IMR-90 (cell line): Measurements from ENCODE around the gene CD6. TPM values are rescaled to one million over a fixed set of nuclear protein-coding genes. Genes with fewer than 3 reads are reported as not detected.

Experiments used
- ATAC-seq: fragments of 200-7000 bp; cut with Tn5 transposase; 2 replicates; pipeline ENCODE4 v1.9.1; 2020; ENCODE audit warnings: low read depth, mild to moderate bottlenecking, moderate library complexity
- BruUV-seq: library from RNA; stranded (reverse); fragments of 400-500 nt; replicated peaks from 2 replicates; lab custom pipeline; 2021; lab: Mats Ljungman, UMichigan
- CTCF ChIA-PET: fragments of 300-600 bp; formaldehyde crosslinking; extraction: SDS; loops from one replicate; lab custom pipeline; 2021; ENCODE audit warnings: antibody characterized with exemption; lab: Yijun Ruan, JAX
- POLR2A ChIA-PET: fragments of 300-600 bp; sonication (Branson Sonifier 250); formaldehyde crosslinking; loops from one replicate; lab custom pipeline; 2022; ENCODE audit warnings: antibody characterized with exemption; ENCODE audit not compliant: unreplicated experiment; lab: Charles Lee
- DNase-seq: peaks from one replicate; pipeline ENCODE4 v3.0.0; 2013
- H2AFZ ChIP-seq: replicated peaks from 2 replicates; pipeline ENCODE3; 2013; ENCODE audit warnings: low read length, mild to moderate bottlenecking; ENCODE audit not compliant: poor library complexity
- H2AK5ac ChIP-seq: 2 replicates; pipeline ENCODE4 v1.6.1; 2013; ENCODE audit warnings: low read depth, low read length, inconsistent platforms
- H2AK9ac ChIP-seq: replicated peaks from 2 replicates; pipeline ENCODE3; 2013; ENCODE audit warnings: mild to moderate bottlenecking, low read depth, low read length, moderate library complexity; ENCODE audit not compliant: poor library complexity
- H2BK120ac ChIP-seq: 2 replicates; pipeline ENCODE4 v1.6.1; 2013; ENCODE audit warnings: low read depth, low read length, inconsistent platforms
- H2BK15ac ChIP-seq: 3 replicates; pipeline ENCODE4 v1.6.1; 2013; ENCODE audit warnings: low read depth, low read length, inconsistent platforms
- H2BK20ac ChIP-seq: 2 replicates; pipeline ENCODE4 v1.6.1; 2013; ENCODE audit warnings: low read depth, mild to moderate bottlenecking, inconsistent platforms, low read length, moderate library complexity
- H2BK5ac ChIP-seq: 2 replicates; pipeline ENCODE4 v1.6.1; 2013; ENCODE audit warnings: mild to moderate bottlenecking, low read depth, low read length, inconsistent platforms; ENCODE audit not compliant: poor library complexity, severe bottlenecking
- H3K14ac ChIP-seq: replicated peaks from 2 replicates; pipeline ENCODE4 v1.6.1; 2013; ENCODE audit warnings: low read depth, low read length, inconsistent platforms
- H3K18ac ChIP-seq: 2 replicates; pipeline ENCODE4 v1.6.1; 2013; ENCODE audit warnings: low read depth, low read length, control low read depth
- H3K23ac ChIP-seq: 2 replicates; pipeline ENCODE4 v1.6.1; 2013; ENCODE audit warnings: low read depth, low read length, inconsistent platforms
- H3K27ac ChIP-seq: 2 replicates; pipeline ENCODE4 v1.5.1; 2013; ENCODE audit warnings: mild to moderate bottlenecking, control low read depth, low read length; ENCODE audit not compliant: insufficient read depth
- H3K27me3 ChIP-seq: 2 replicates; pipeline ENCODE4 v1.6.1; 2013; ENCODE audit warnings: low read length; ENCODE audit not compliant: control insufficient read depth, insufficient read depth
- H3K36me3 ChIP-seq: 2 replicates; pipeline ENCODE4 v1.6.1; 2013; ENCODE audit warnings: low read length, mixed read lengths; ENCODE audit not compliant: control insufficient read depth, insufficient read depth
- H3K4ac ChIP-seq: 2 replicates; pipeline ENCODE4 v1.6.1; 2013; ENCODE audit warnings: low read depth, low read length, inconsistent platforms
- H3K4me1 ChIP-seq: 2 replicates; pipeline ENCODE4 v1.6.1; 2013; ENCODE audit warnings: low read length, mixed read lengths; ENCODE audit not compliant: control insufficient read depth, insufficient read depth
- H3K4me2 ChIP-seq: 2 replicates; pipeline ENCODE4 v1.6.1; 2013; ENCODE audit warnings: low read depth, mild to moderate bottlenecking, control low read depth, low read length, moderate library complexity
- H3K4me3 ChIP-seq: 2 replicates; pipeline ENCODE4 v1.5.1; 2013; ENCODE audit warnings: low read depth, mild to moderate bottlenecking, control low read depth, low read length, moderate library complexity; ENCODE audit not compliant: insufficient read depth
- H3K56ac ChIP-seq: 2 replicates; pipeline ENCODE4 v1.6.1; 2013; ENCODE audit warnings: low read length, inconsistent platforms; ENCODE audit not compliant: insufficient read depth; ENCODE audit errors: extremely low read depth
- H3K79me1 ChIP-seq, 2 experiments: 2 replicates each; pipeline ENCODE4 v1.6.1; 2013; ENCODE audit warnings: low read length in 2 of 2, inconsistent platforms in 1 of 2, low read depth in 1 of 2
- H3K9ac ChIP-seq: 2 replicates; pipeline ENCODE4 v1.6.1; 2013; ENCODE audit warnings: low read depth, low read length, control low read depth
- H3K9me1 ChIP-seq: 2 replicates; pipeline ENCODE4 v1.6.1; 2013; ENCODE audit warnings: low read length, inconsistent platforms; ENCODE audit not compliant: insufficient read depth
- H3K9me3 ChIP-seq: 2 replicates; pipeline ENCODE4 v1.6.1; 2013; ENCODE audit warnings: low read length; ENCODE audit not compliant: control insufficient read depth, insufficient read depth
- H4K20me1 ChIP-seq: 2 replicates; pipeline ENCODE4 v1.6.1; 2013; ENCODE audit warnings: low read length, inconsistent platforms; ENCODE audit not compliant: insufficient read depth
- H4K5ac ChIP-seq: 2 replicates; pipeline ENCODE4 v1.6.1; 2013; ENCODE audit warnings: mild to moderate bottlenecking, low read depth, low read length, control low read depth
- H4K8ac ChIP-seq, 2 experiments: 2 replicates each; pipeline ENCODE4 v1.6.1; 2013; ENCODE audit warnings: low read depth in 2 of 2, low read length in 2 of 2, control low read depth in 1 of 2, inconsistent platforms in 1 of 2
- H4K91ac ChIP-seq: 2 replicates; pipeline ENCODE4 v1.6.1; 2013; ENCODE audit warnings: low read depth, low read length, inconsistent platforms; ENCODE audit not compliant: insufficient read depth
- CHD1 ChIP-seq: IDR thresholded peaks from 2 replicates; pipeline ENCODE4 v1.6.1; 2012; ENCODE audit warnings: low read depth, low read length, improper control_type of control experiment
- FOS ChIP-seq: fragments of 150-350 bp; IDR thresholded peaks from 2 replicates; pipeline ENCODE4 v1.6.1; 2016; ENCODE audit warnings: low read depth, low read length
- MAZ ChIP-seq: IDR thresholded peaks from 2 replicates; pipeline ENCODE4 v1.6.1; 2012; ENCODE audit warnings: low read depth, mild to moderate bottlenecking, low read length, improper control_type of control experiment, moderate library complexity, borderline replicate concordance
- MXI1 ChIP-seq: IDR thresholded peaks from 2 replicates; pipeline ENCODE4 v1.6.1; 2012; ENCODE audit warnings: low read depth, mild to moderate bottlenecking, low read length, moderate library complexity, borderline replicate concordance
- NFE2L2 ChIP-seq: fragments of 150-350 bp; IDR thresholded peaks from 2 replicates; pipeline ENCODE4 v1.6.1; 2016; ENCODE audit warnings: low read depth, mild to moderate bottlenecking, low read length
- POLR2A ChIP-seq: IDR thresholded peaks from 2 replicates; pipeline ENCODE4 v1.6.1; 2012; ENCODE audit warnings: mild to moderate bottlenecking, low read depth, low read length
- RAD21 ChIP-seq: IDR thresholded peaks from 2 replicates; pipeline ENCODE4 v1.6.1; 2012; ENCODE audit warnings: low read length, improper control_type of control experiment
- RFX5 ChIP-seq: IDR thresholded peaks from 2 replicates; pipeline ENCODE4 v1.8.0; 2012; ENCODE audit warnings: low read depth, mild to moderate bottlenecking, low read length, moderate library complexity
- SMC3 ChIP-seq: fragments of 150-350 bp; IDR thresholded peaks from 2 replicates; pipeline ENCODE4 v1.6.1; 2016; ENCODE audit warnings: low read depth, mild to moderate bottlenecking, antibody characterized with exemption, low read length, moderate library complexity
- WGBS, 2 experiments: methylation state at CpG; one replicate each; pipeline versions ENCODE4 v1.1.5 to v1.1.7; 2013; ENCODE audit warnings: missing lambda C conversion rate in 2 of 2; ENCODE audit not compliant: insufficient read length in 1 of 2; ENCODE audit errors: extremely low coverage in 2 of 2; 5-methylcytosine and 5-hydroxymethylcytosine counted together
- dilution Hi-C: fragments of 300-500 bp; cut with HindIII; formaldehyde crosslinking; loops from one replicate; pipeline ENCODE4 v1.14.3; 2018; ENCODE audit warnings: low sequenced_read_pairs; ENCODE audit not compliant: unreplicated experiment
- in situ Hi-C: fragments of 300-500 bp; cut with MboI; formaldehyde crosslinking; loops from 3 replicates; pipeline ENCODE4 v1.14.3; 2019; ENCODE audit warnings: low sequenced_read_pairs, inconsistent platforms, mixed read lengths
- intact Hi-C: fragments of 100-400 bp; cut with micrococcal nuclease; formaldehyde crosslinking; loops from 2 replicates; pipeline ENCODE4 v1.10.0; 2022
- polyA plus RNA-seq, 3 experiments: library from polyadenylated mRNA; depleted of rRNA; stranded (reverse); fragments of >200 nt; gene quantifications; 2 replicates each; pipeline ENCODE4 v1.2.3, GENCODE V29; 2012; ENCODE audit warnings: low replicate concordance in 1 of 3
- total RNA-seq: library from RNA; depleted of rRNA; stranded (reverse); fragments of >200 nt; gene quantifications from 2 replicates; pipeline ENCODE4 v1.2.3, GENCODE V29; 2012
- TF ChIP-seq, protein P1 (sequence below): conservative IDR thresholded peaks from 2 replicates; pipeline ENCODE4 v1.5.1; 2012; ENCODE audit warnings: mild to moderate bottlenecking, low read depth, low read length, improper control_type of control experiment
- TF ChIP-seq, protein P2 (sequence below): fragments of 150-350 bp; IDR thresholded peaks from 2 replicates; pipeline ENCODE4 v1.6.1; 2017; ENCODE audit warnings: mild to moderate bottlenecking, antibody characterized with exemption, low read length, low read depth

CD6 gene
- total and polyA plus RNA-seq, 2 of the 4 experiments (the other 2 are of a cell fraction): not detected

DNA sequence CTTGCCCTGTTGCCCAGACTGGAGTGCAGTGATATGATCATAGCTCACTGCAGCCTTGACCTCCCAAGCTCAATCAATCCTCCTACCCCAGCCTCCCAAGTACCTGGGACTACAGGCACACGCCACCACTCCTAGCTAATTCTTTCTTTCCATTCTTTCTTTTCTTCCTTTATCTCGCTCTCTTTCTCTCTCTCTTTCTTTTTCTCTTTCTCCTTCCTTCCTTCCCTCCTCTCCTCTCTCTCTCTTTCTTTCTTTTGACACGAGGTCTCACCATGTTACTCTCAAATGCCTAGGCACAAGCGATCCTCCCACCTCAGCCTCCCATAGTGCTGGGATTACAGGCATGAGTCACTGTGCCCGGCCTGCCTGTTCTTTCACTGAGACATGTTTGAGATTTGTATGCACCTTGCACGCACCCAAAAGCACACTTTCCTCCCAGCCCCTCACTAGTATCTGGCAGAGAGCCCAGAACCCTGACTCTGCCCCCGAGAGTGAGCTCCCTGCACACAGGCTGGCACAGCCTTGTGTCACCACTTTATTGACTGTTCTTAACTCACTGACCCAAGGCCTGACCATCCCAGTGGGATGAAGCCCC is 56.8 kb downstream of the CD6 start:
- no peak overlapping the region for H3K4me2 ChIP-seq
- H4K8ac ChIP-seq: no peak overlapping the region
- in situ Hi-C loops: no loop called here
- no peaks in the 10 kb centered on the region for H3K9me1 ChIP-seq
- H3K56ac ChIP-seq: no peak overlapping the region
- H3K4ac ChIP-seq: no peak overlapping the region
- H3K14ac ChIP-seq: no peak overlapping the region
- dilution Hi-C loops: no loop called here
- no peak overlapping the region for H3K18ac ChIP-seq
- H2AK5ac ChIP-seq: no peak overlapping the region
- TF ChIP-seq RFX5: no peak
- TF ChIP-seq, protein P1, sequence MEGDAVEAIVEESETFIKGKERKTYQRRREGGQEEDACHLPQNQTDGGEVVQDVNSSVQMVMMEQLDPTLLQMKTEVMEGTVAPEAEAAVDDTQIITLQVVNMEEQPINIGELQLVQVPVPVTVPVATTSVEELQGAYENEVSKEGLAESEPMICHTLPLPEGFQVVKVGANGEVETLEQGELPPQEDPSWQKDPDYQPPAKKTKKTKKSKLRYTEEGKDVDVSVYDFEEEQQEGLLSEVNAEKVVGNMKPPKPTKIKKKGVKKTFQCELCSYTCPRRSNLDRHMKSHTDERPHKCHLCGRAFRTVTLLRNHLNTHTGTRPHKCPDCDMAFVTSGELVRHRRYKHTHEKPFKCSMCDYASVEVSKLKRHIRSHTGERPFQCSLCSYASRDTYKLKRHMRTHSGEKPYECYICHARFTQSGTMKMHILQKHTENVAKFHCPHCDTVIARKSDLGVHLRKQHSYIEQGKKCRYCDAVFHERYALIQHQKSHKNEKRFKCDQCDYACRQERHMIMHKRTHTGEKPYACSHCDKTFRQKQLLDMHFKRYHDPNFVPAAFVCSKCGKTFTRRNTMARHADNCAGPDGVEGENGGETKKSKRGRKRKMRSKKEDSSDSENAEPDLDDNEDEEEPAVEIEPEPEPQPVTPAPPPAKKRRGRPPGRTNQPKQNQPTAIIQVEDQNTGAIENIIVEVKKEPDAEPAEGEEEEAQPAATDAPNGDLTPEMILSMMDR: no peak
- TF ChIP-seq, protein P2, sequence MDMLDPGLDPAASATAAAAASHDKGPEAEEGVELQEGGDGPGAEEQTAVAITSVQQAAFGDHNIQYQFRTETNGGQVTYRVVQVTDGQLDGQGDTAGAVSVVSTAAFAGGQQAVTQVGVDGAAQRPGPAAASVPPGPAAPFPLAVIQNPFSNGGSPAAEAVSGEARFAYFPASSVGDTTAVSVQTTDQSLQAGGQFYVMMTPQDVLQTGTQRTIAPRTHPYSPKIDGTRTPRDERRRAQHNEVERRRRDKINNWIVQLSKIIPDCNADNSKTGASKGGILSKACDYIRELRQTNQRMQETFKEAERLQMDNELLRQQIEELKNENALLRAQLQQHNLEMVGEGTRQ: no peak
- TF ChIP-seq SMC3: no peak
- TF ChIP-seq CHD1: no peak
- no peak for TF ChIP-seq RAD21
- no peak for TF ChIP-seq MXI1
- no peak for TF ChIP-seq FOS
- no peak for TF ChIP-seq POLR2A
- TF ChIP-seq NFE2L2: no peak
- no peak for TF ChIP-seq MAZ
- no peak overlapping the region for H2AFZ ChIP-seq
- no peak overlapping the region for H3K23ac ChIP-seq
- DNase-seq (no peak), ATAC-seq (no peak)
- intact Hi-C loops: no loop called here
- no peaks in the 10 kb centered on the region for H4K20me1 ChIP-seq
- no peak overlapping the region for H3K9ac ChIP-seq
- no TSS peak for BruUV-seq
- H3K9me3 ChIP-seq: no peaks in the 10 kb centered on the region
- H3K4me1 ChIP-seq: no peaks in the 10 kb centered on the region
- H3K27me3 ChIP-seq: peaks cover 30% of the 10 kb centered on the region
- ChIA-PET CTCF (no interaction called here), POLR2A (no interaction called here)
- no peaks in the 10 kb centered on the region for H3K36me3 ChIP-seq
- H2AK9ac ChIP-seq: no peak overlapping the region
- no peak overlapping the region for H2BK15ac ChIP-seq
- no peaks in the 10 kb centered on the region for H3K79me1 ChIP-seq
- H2BK120ac ChIP-seq: no peak overlapping the region
- WGBS, 2 experiments: 47% methylated on average over 6 of the region's 7 CpGs; no CpG with 5 or more reads in 1 of the 2 experiments
- H2BK5ac ChIP-seq: no peak overlapping the region
- no peak overlapping the region for H2BK20ac ChIP-seq
- no peak overlapping the region for H4K5ac ChIP-seq
- no peak overlapping the region for H4K91ac ChIP-seq
- H3K4me3 ChIP-seq: no peak overlapping the region
- no peak overlapping the region for H3K27ac ChIP-seq
